Hepatocyte (in vitro differentiated cells): Measurements from ENCODE around the gene ASIC1. TPM values are rescaled to one million over a fixed set of nuclear protein-coding genes. Genes with fewer than 3 reads are reported as not detected.
A peak's percentile ranks its signal among the peaks of the same experiment; 100 is the strongest.

Experiments used
- DNase-seq: peaks from one replicate; pipeline ENCODE4 v3.0.0-alpha.2; 2016; ENCODE audit warnings: low spot score
- H2AFZ ChIP-seq: fragments of 200-600 bp; sonication (generic); 2 replicates; pipeline ENCODE4 v1.6.0; 2016; ENCODE audit warnings: antibody characterized with exemption, mild to moderate bottlenecking
- H3K27ac ChIP-seq: fragments of 200-600 bp; sonication (generic); 2 replicates; pipeline ENCODE4 v1.5.1; 2016; ENCODE audit warnings: mild to moderate bottlenecking
- H3K27me3 ChIP-seq: fragments of 200-600 bp; sonication (generic); 2 replicates; pipeline ENCODE4 v1.6.1; 2016
- H3K36me3 ChIP-seq: fragments of 200-600 bp; sonication (generic); replicated peaks from 2 replicates; pipeline ENCODE4 v1.5.1; 2016; ENCODE audit warnings: low read depth; ENCODE audit not compliant: insufficient read depth
- H3K4me1 ChIP-seq: fragments of 200-600 bp; sonication (generic); 2 replicates; pipeline ENCODE4 v1.5.1; 2016; ENCODE audit warnings: mild to moderate bottlenecking, moderate library complexity; ENCODE audit not compliant: insufficient read depth
- H3K4me2 ChIP-seq: fragments of 200-600 bp; sonication (generic); 2 replicates; pipeline ENCODE4 v1.6.0; 2016
- H3K4me3 ChIP-seq: fragments of 200-600 bp; sonication (generic); 2 replicates; pipeline ENCODE4 v1.5.1; 2016; ENCODE audit warnings: mild to moderate bottlenecking
- H3K79me2 ChIP-seq: fragments of 200-600 bp; sonication (generic); 2 replicates; pipeline ENCODE4 v1.6.0; 2017; ENCODE audit warnings: mild to moderate bottlenecking
- H3K9me2 ChIP-seq: fragments of 200-600 bp; sonication (generic); replicated peaks from 2 replicates; pipeline ENCODE4 v1.6.0; 2017; ENCODE audit warnings: mild to moderate bottlenecking; ENCODE audit not compliant: insufficient read depth
- H3K9me3 ChIP-seq: fragments of 200-600 bp; sonication (generic); 2 replicates; pipeline ENCODE4 v1.5.1; 2016; ENCODE audit warnings: low read depth, mild to moderate bottlenecking
- H4K20me1 ChIP-seq: fragments of 200-600 bp; sonication (generic); 2 replicates; pipeline ENCODE4 v1.6.0; 2016; ENCODE audit warnings: mild to moderate bottlenecking; ENCODE audit not compliant: insufficient read depth, poor library complexity, severe bottlenecking
- EZH2 ChIP-seq: fragments of 200-600 bp; sonication (generic); IDR thresholded peaks from 2 replicates; pipeline ENCODE4 v1.6.1; 2016; ENCODE audit warnings: antibody characterized with exemption, mild to moderate bottlenecking, borderline replicate concordance
- EZH2phosphoT487 ChIP-seq: fragments of 200-600 bp; sonication (generic); IDR thresholded peaks from one replicate; pipeline ENCODE4 v1.6.1; 2018; ENCODE audit warnings: antibody characterized with exemption, mild to moderate bottlenecking, low read depth, moderate library complexity; ENCODE audit not compliant: unreplicated experiment, severe bottlenecking
- WGBS: methylation state at CpG from one replicate; pipeline ENCODE4 v1.1.6; 2016; ENCODE audit warnings: low lambda C conversion rate; ENCODE audit errors: missing lambda C conversion rate; 5-methylcytosine and 5-hydroxymethylcytosine counted together
- polyA plus RNA-seq: library from polyadenylated mRNA; unstranded; fragments of >200 nt; fragmentation: Nextera tagmentation; extraction: Ambion mirVana; gene quantifications from 2 replicates; pipeline ENCODE4 v1.2.1, GENCODE V29; 2016
- total RNA-seq: library from RNA; depleted of rRNA; stranded (reverse); fragments of >200 nt; gene quantifications from 2 replicates; pipeline ENCODE4 v1.2.3, GENCODE V29; 2014
- TF ChIP-seq, protein P1 (sequence below): fragments of 200-600 bp; sonication (generic); IDR thresholded peaks from 2 replicates; pipeline ENCODE4 v1.5.1; 2016; ENCODE audit warnings: antibody characterized with exemption, mild to moderate bottlenecking; ENCODE audit not compliant: poor library complexity

The ASIC1 gene
- total and polyA plus RNA-seq, 2 experiments from 2014 or later = 2.4 to 4.6 TPM

DNA sequence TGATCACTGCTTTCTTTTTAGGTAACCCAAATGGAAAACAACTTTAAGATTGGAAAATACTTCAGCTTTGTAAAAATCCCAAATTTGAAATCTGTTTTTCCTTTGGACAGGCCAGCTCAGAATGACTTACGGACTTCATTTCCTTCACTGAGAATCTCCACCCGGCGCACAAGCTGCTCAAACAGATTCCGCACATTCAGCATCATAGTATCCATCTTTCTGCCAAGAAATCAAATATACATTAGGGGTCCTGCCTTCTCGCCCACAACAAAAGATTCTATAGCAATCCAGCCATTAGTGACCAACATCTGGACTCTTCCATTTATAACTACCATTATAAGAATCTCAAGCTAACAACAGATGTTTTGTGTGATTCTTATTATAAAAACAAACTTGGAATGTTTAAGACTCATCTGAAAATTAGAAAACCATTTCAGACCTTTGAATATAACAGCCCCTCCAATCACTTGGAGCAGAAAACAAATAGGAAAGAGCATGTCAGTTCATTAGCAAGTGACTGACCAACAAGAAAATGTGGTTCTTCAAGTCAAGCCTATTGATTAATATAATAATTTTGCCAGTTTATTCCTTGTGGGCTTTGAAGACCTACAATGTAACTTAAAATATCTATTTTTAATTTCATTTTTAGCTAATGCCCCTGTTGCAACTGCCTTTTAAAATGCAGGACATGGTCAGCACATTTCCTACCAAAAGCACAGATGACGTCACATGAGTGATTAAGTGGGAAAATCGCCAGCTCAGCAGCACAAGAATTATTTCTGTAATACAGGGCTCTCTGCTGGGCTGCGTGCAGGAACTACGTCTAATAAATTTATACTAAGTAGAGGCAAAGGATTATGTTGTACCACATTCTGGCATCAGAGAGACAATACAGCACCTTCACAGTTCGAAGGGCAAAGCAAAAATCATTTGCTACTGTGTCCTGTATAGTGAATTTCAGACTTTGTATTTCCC lies 40.6 kb upstream of the ASIC1 start:
- Histone ChIP-seq H3K4me1 (peaks cover 4% of the 10 kb centered on the region), H3K79me2 (peaks cover 59% of the 10 kb centered on the region), H3K27ac (peak overlapping the region; percentile 71), H3K36me3 (no peaks in the 10 kb centered on the region), H3K4me3 (no peak overlapping the region), H3K9me2 (no peaks in the 10 kb centered on the region), H3K27me3 (no peaks in the 10 kb centered on the region), H3K4me2 (peak overlapping the region; percentile 30), H2AFZ (no peak overlapping the region), H4K20me1 (no peaks in the 10 kb centered on the region), H3K9me3 (no peaks in the 10 kb centered on the region)
- DNase-seq = peak; percentile 67
- WGBS = 72% methylated on average over 10 of the region's 10 CpGs
- TF ChIP-seq, protein P1, sequence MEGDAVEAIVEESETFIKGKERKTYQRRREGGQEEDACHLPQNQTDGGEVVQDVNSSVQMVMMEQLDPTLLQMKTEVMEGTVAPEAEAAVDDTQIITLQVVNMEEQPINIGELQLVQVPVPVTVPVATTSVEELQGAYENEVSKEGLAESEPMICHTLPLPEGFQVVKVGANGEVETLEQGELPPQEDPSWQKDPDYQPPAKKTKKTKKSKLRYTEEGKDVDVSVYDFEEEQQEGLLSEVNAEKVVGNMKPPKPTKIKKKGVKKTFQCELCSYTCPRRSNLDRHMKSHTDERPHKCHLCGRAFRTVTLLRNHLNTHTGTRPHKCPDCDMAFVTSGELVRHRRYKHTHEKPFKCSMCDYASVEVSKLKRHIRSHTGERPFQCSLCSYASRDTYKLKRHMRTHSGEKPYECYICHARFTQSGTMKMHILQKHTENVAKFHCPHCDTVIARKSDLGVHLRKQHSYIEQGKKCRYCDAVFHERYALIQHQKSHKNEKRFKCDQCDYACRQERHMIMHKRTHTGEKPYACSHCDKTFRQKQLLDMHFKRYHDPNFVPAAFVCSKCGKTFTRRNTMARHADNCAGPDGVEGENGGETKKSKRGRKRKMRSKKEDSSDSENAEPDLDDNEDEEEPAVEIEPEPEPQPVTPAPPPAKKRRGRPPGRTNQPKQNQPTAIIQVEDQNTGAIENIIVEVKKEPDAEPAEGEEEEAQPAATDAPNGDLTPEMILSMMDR = no peak
- no peak for TF ChIP-seq EZH2
- no peak for TF ChIP-seq EZH2phosphoT487

DNA sequence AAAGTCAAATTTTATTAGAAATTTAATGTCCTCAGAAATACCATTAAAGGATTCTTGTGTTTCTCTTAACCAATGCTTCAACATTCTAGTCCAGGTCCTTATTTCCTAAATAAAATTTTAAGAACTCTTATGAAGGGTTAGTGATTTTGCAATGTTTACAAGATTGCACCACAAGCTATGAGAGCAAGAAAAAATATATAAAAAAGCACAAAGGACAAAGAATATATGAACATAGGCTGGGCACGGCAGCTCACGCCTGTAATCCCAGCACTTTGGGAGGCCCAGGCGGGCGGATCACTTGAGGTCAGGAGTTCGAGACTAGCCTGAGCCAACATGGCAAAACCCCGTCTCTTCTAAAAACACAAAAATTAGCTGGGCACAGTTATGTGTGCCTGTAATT lies 39.8 kb upstream of the ASIC1 start:
- TF ChIP-seq, protein P1 = no peak
- no peak for TF ChIP-seq EZH2phosphoT487
- no peak for TF ChIP-seq EZH2
- Histone ChIP-seq H3K9me3 (no peaks in the 10 kb centered on the region), H2AFZ (no peak overlapping the region), H3K27ac (peak overlapping the region; percentile 71), H4K20me1 (no peaks in the 10 kb centered on the region), H3K4me1 (peaks cover 4% of the 10 kb centered on the region), H3K27me3 (no peaks in the 10 kb centered on the region), H3K4me3 (no peak overlapping the region), H3K4me2 (peak overlapping the region; percentile 30), H3K36me3 (no peaks in the 10 kb centered on the region), H3K79me2 (peaks cover 65% of the 10 kb centered on the region), H3K9me2 (no peaks in the 10 kb centered on the region)
- DNase-seq = no peak
- 80% methylated on average over 6 of the region's 6 CpGs for WGBS

DNA sequence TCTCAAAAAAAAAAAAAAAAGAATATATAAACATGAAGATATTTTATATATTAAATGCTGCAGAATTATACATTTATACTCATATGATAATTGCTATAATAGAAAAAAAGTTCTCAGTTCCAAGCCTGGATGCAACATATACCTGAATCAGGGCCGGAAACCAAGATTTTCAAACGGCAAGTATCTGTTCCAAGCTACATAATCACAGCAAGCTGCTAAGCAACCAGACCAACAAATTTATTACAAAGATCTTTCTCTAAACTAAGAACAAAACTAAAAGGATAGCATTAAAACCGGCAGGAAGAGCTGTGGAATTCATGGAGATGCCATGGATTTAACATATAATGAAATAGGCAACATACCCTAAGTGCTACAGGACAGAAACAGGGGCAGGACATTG lies 39.2 kb upstream of the ASIC1 start:
- H4K20me1 ChIP-seq = no peaks in the 10 kb centered on the region
- peaks cover 4% of the 10 kb centered on the region for H3K4me1 ChIP-seq
- H2AFZ ChIP-seq = no peak overlapping the region
- WGBS = 84% methylated on average over 3 of the region's 3 CpGs
- no peaks in the 10 kb centered on the region for H3K27me3 ChIP-seq
- peak overlapping the region; percentile 71 for H3K27ac ChIP-seq
- no peaks in the 10 kb centered on the region for H3K9me3 ChIP-seq
- no peaks in the 10 kb centered on the region for H3K36me3 ChIP-seq
- TF ChIP-seq, protein P1 = no peak
- TF ChIP-seq EZH2 (no peak), EZH2phosphoT487 (no peak)
- no peak overlapping the region for H3K4me3 ChIP-seq
- H3K9me2 ChIP-seq = no peaks in the 10 kb centered on the region
- peak overlapping the region; percentile 18 for H3K4me2 ChIP-seq
- peaks cover 70% of the 10 kb centered on the region for H3K79me2 ChIP-seq
- DNase-seq = no peak
